ENCODE data around the gene CCL5. TPM values are rescaled to one million over a fixed set of nuclear protein-coding genes. Genes with fewer than 3 reads are reported as not detected.
A peak's percentile ranks its signal among the peaks of the same experiment; 100 is the strongest.

CCL5 gene
- polyA plus RNA-seq, 1 donor (not counting 4 experiments of a cell fraction or from before 2014, with no cell fraction given), result 0.46 TPM

- peaks cover 13 to 26% of the 10 kb centered on the region in 2 experiments for H3K36me3 ChIP-seq (ENCODE audit: control insufficient read depth in 2 of 2, extremely low read depth in 1 of 2, insufficient read depth in 2 of 2, low read length in 2 of 2)
- no peaks in the 10 kb centered on the region for H3K79me2 ChIP-seq (ENCODE audit: control insufficient read depth, insufficient read depth, low read length)
- TF ChIP-seq EZH2 (IDR thresholded peaks at IDR 0.05; ENCODE audit: low read length) (no peak), CTCF (optimal IDR thresholded peaks at IDR 0.05 in 1 of 3, IDR thresholded peaks at IDR 0.05 in 1 of 3, conservative IDR thresholded peaks at IDR 0.05 in 1 of 3; ENCODE audit: extremely low read depth in 1 of 3, insufficient read depth in 2 of 3, low read length in 3 of 3) (peak; percentile 72 to 84 (median 73))
- FAIRE-seq, result no peak
- H2AFZ ChIP-seq (ENCODE audit: control insufficient read depth, low read length), result no peak overlapping the region
- H3K9ac ChIP-seq (ENCODE audit: control insufficient read depth, extremely low read depth, insufficient read depth, low read length), result no peak overlapping the region
- no peaks in the 10 kb centered on the region for H4K20me1 ChIP-seq (ENCODE audit: control insufficient read depth, extremely low read depth, insufficient read depth, low read length)
- no peak overlapping the region for H3K27ac ChIP-seq (ENCODE audit: control insufficient read depth, insufficient read depth, low read length)
- H3K9me3 ChIP-seq (ENCODE audit: control insufficient read depth, low read depth, low read length), result no peaks in the 10 kb centered on the region
- no peak overlapping the region for H3K4me2 ChIP-seq (ENCODE audit: control insufficient read depth, extremely low read depth, insufficient read depth, low read depth, low read length)
- no peaks in the 10 kb centered on the region for H3K4me1 ChIP-seq (ENCODE audit: control insufficient read depth, extremely low read depth, insufficient read depth, low read length)
- H3K9me1 ChIP-seq (ENCODE audit: control insufficient read depth, extremely low read depth, insufficient read depth, low read length), result no peaks in the 10 kb centered on the region
- no peaks in the 10 kb centered on the region for H3K27me3 ChIP-seq (ENCODE audit: control insufficient read depth, extremely low read depth, insufficient read depth, low read length)
- peak; percentile 13 for DNase-seq (ENCODE audit: low read depth, low spot score)
- no peak overlapping the region for H3K4me3 ChIP-seq (ENCODE audit: control insufficient read depth in 2 of 3, extremely low read depth in 1 of 3, insufficient read depth in 2 of 3, low read depth in 1 of 3, low read length in 3 of 3)
- dilution Hi-C loops (cut with MboI; ENCODE audit: extremely low pct_ligation_motif_present, low sequenced_read_pairs), result no loop called here
Observed at GRCh38 chr17:35849469-35850348, 30.5 kb downstream of the CCL5 start.

- Histone ChIP-seq H3K4me1 (ENCODE audit: control insufficient read depth, extremely low read depth, insufficient read depth, low read length) (no peaks in the 10 kb centered on the region), H3K9ac (ENCODE audit: control insufficient read depth, extremely low read depth, insufficient read depth, low read length) (no peak overlapping the region), H3K9me1 (ENCODE audit: control insufficient read depth, extremely low read depth, insufficient read depth, low read length) (no peaks in the 10 kb centered on the region), H3K4me2 (ENCODE audit: control insufficient read depth, extremely low read depth, insufficient read depth, low read depth, low read length) (no peak overlapping the region), H3K9me3 (ENCODE audit: control insufficient read depth, low read depth, low read length) (no peaks in the 10 kb centered on the region), H3K36me3 (ENCODE audit: control insufficient read depth in 2 of 2, extremely low read depth in 1 of 2, insufficient read depth in 2 of 2, low read length in 2 of 2) (peaks cover 26 to 39% of the 10 kb centered on the region in 2 experiments), H3K27ac (ENCODE audit: control insufficient read depth, insufficient read depth, low read length) (no peak overlapping the region), H3K27me3 (ENCODE audit: control insufficient read depth, extremely low read depth, insufficient read depth, low read length) (no peaks in the 10 kb centered on the region), H2AFZ (ENCODE audit: control insufficient read depth, low read length) (no peak overlapping the region), H3K4me3 (ENCODE audit: control insufficient read depth in 2 of 3, extremely low read depth in 1 of 3, insufficient read depth in 2 of 3, low read depth in 1 of 3, low read length in 3 of 3) (no peak overlapping the region), H4K20me1 (ENCODE audit: control insufficient read depth, extremely low read depth, insufficient read depth, low read length) (no peaks in the 10 kb centered on the region), H3K79me2 (ENCODE audit: control insufficient read depth, insufficient read depth, low read length) (no peaks in the 10 kb centered on the region)
- dilution Hi-C loops (cut with MboI; ENCODE audit: extremely low pct_ligation_motif_present, low sequenced_read_pairs), result no loop called here
- DNase-seq (ENCODE audit: low read depth, low spot score), result no peak
- no peak for FAIRE-seq
- TF ChIP-seq CTCF (optimal IDR thresholded peaks at IDR 0.05 in 1 of 3, IDR thresholded peaks at IDR 0.05 in 1 of 3, conservative IDR thresholded peaks at IDR 0.05 in 1 of 3; ENCODE audit: extremely low read depth in 1 of 3, insufficient read depth in 2 of 3, low read length in 3 of 3), result no peak
- no peak for TF ChIP-seq EZH2 (IDR thresholded peaks at IDR 0.05; ENCODE audit: low read length)
Observed at GRCh38 chr17:35847633-35848373, 32.4 kb downstream of the CCL5 start.
